ENCODE data around the gene GFRA1. TPM values are rescaled to one million over a fixed set of nuclear protein-coding genes. Genes with fewer than 3 reads are reported as not detected.

The GFRA1 gene
- polyA plus RNA-seq, 3 donors from 2014 or later: not detected

GRCh38 chr10:116146372-116147140 lies 126.5 kb downstream of the GFRA1 start:
- Mint-ChIP-seq H3K9me3 (peaks cover 0 to 2% (median 0%) of the 10 kb centered on the region in 6 donors), H3K27ac (no peak overlapping the region), H3K36me3 (no peaks in the 10 kb centered on the region), H3K4me1 (no peaks in the 10 kb centered on the region), H3K4me3 (peak overlapping the region in 3 of 5 donors; percentile 2 to 71 (median 67)), H3K27me3 (ENCODE audit: low read depth in 3 of 3) (peaks cover 0 to 2% (median 1%) of the 10 kb centered on the region in 3 donors)
- no peak for DNase-seq

GRCh38 chr10:116143673-116144222 lies 129.3 kb downstream of the GFRA1 start:
- DNase-seq: no peak
- peaks cover 0 to 6% (median 1%) of the 10 kb centered on the region in 3 donors for H3K27me3 Mint-ChIP-seq (ENCODE audit: low read depth in 3 of 3)
- no peaks in the 10 kb centered on the region for H3K4me1 Mint-ChIP-seq
- H3K4me3 Mint-ChIP-seq: no peak overlapping the region
- H3K36me3 Mint-ChIP-seq: no peaks in the 10 kb centered on the region
- peaks cover 0 to 7% (median under 1%) of the 10 kb centered on the region in 6 donors for H3K9me3 Mint-ChIP-seq
- H3K27ac Mint-ChIP-seq: no peak overlapping the region

DNA sequence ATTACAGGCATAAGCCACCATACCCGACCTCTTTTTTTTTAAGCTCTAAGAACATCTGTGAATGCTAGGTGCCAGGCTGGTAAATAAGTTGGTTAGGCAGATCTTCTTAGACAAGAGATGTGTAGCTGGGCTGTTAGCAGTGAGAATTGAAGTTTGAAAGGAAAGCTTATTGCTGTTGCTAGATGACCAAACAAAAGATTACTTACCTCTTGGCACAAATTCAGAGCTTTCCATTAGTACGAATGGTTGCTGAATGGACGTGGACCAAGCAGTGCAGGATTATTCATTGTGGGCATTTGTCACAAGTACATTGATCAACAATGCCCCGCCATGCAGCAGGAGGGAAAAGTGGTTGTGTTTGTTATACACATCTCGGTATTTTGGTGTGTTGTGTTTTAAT lies 131.2 kb downstream of the GFRA1 start:
- Mint-ChIP-seq H3K4me3 (no peak overlapping the region), H3K9me3 (peaks cover 0 to 7% (median under 1%) of the 10 kb centered on the region in 6 donors), H3K27ac (no peak overlapping the region), H3K4me1 (no peaks in the 10 kb centered on the region), H3K36me3 (no peaks in the 10 kb centered on the region), H3K27me3 (ENCODE audit: low read depth in 3 of 3) (peaks cover 0 to 6% (median 1%) of the 10 kb centered on the region in 3 donors)
- no peak for DNase-seq

GRCh38 chr10:116141246-116141645 lies 131.8 kb downstream of the GFRA1 start:
- Mint-ChIP-seq H3K27ac (no peak overlapping the region), H3K27me3 (ENCODE audit: low read depth in 3 of 3) (peaks cover 0 to 6% (median 1%) of the 10 kb centered on the region in 3 donors), H3K4me3 (no peak overlapping the region), H3K36me3 (no peaks in the 10 kb centered on the region), H3K9me3 (peaks cover 0 to 7% (median under 1%) of the 10 kb centered on the region in 6 donors), H3K4me1 (no peaks in the 10 kb centered on the region)
- DNase-seq: no peak

- Mint-ChIP-seq H3K27ac (no peak overlapping the region), H3K9me3 (peaks cover 0 to 7% (median under 1%) of the 10 kb centered on the region in 6 donors), H3K36me3 (no peaks in the 10 kb centered on the region), H3K4me1 (no peaks in the 10 kb centered on the region), H3K27me3 (ENCODE audit: low read depth in 3 of 3) (peaks cover 0 to 4% (median 1%) of the 10 kb centered on the region in 3 donors), H3K4me3 (no peak overlapping the region)
- DNase-seq: no peak
These were observed 133.1 kb downstream of the GFRA1 start for GRCh38 chr10:116139886-116140285.

DNA sequence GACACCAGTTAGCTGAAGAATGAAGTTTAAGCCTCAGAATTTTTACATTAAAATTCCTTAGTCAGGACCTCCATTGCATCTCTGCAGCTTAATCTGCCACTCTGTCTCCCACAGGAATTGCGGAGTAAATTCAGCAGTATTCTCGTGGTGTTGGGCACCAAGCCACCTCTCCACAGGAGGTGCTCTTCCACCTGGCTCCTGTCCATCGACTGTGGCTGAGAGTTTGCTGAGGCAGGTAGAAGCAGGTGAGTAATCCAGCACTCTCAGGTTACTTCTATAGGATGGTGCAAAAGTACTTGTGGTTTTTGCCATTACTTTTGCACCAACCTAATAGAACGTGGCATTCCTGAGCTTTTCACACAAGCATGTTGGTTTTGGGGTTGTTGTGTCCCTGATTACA lies 134.1 kb downstream of the GFRA1 start:
- Mint-ChIP-seq H3K4me1 (no peaks in the 10 kb centered on the region), H3K36me3 (no peaks in the 10 kb centered on the region), H3K27me3 (ENCODE audit: low read depth in 3 of 3) (peaks cover 0 to 4% (median 1%) of the 10 kb centered on the region in 3 donors), H3K27ac (no peak overlapping the region), H3K4me3 (no peak overlapping the region), H3K9me3 (peaks cover 0 to 9% (median under 1%) of the 10 kb centered on the region in 6 donors)
- DNase-seq: no peak

- no peak for DNase-seq
- peaks cover 0 to 4% (median 0%) of the 10 kb centered on the region in 3 donors for H3K27me3 Mint-ChIP-seq (ENCODE audit: low read depth in 3 of 3)
- no peak overlapping the region for H3K4me3 Mint-ChIP-seq
- no peaks in the 10 kb centered on the region for H3K36me3 Mint-ChIP-seq
- no peaks in the 10 kb centered on the region for H3K4me1 Mint-ChIP-seq
- no peak overlapping the region for H3K27ac Mint-ChIP-seq
- peaks cover 0 to 10% (median 2%) of the 10 kb centered on the region in 6 donors for H3K9me3 Mint-ChIP-seq
These were observed 136.7 kb downstream of the GFRA1 start for GRCh38 chr10:116136261-116136660.

GRCh38 chr10:116134322-116134721 lies 138.7 kb downstream of the GFRA1 start:
- H3K27ac Mint-ChIP-seq: no peak overlapping the region
- no peak for DNase-seq
- peaks cover 0 to 5% (median 1%) of the 10 kb centered on the region in 6 donors for H3K9me3 Mint-ChIP-seq
- no peak overlapping the region for H3K4me3 Mint-ChIP-seq
- H3K27me3 Mint-ChIP-seq (ENCODE audit: low read depth in 3 of 3): no peaks in the 10 kb centered on the region
- H3K4me1 Mint-ChIP-seq: no peaks in the 10 kb centered on the region
- H3K36me3 Mint-ChIP-seq: no peaks in the 10 kb centered on the region

DNA sequence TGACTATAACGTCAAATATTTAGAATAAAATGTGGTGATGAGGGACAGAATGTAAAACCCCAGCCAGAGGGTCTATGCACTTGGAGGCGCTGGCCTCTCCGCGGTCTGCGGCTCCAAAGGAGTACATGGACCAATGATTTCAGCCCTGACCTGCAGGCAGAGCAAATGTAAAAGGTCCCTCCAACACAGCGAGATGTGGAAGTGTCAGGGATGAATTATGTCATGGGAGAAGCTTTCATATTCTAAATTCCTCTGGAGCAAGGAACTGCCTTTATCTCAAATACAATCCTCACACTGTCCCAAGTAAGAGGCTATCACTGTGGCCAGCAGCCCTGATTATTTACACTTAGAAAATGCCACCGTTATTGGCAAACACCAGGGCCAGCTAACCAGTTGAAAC lies 139.4 kb downstream of the GFRA1 start:
- H3K4me3 Mint-ChIP-seq: no peak overlapping the region
- no peaks in the 10 kb centered on the region for H3K27me3 Mint-ChIP-seq (ENCODE audit: low read depth in 3 of 3)
- H3K27ac Mint-ChIP-seq: no peak overlapping the region
- no peak for DNase-seq
- no peaks in the 10 kb centered on the region for H3K36me3 Mint-ChIP-seq
- peaks cover 0 to 5% (median 2%) of the 10 kb centered on the region in 6 donors for H3K9me3 Mint-ChIP-seq
- H3K4me1 Mint-ChIP-seq: no peaks in the 10 kb centered on the region

GRCh38 chr10:116132780-116133399 lies 140.1 kb downstream of the GFRA1 start:
- no peaks in the 10 kb centered on the region for H3K27me3 Mint-ChIP-seq (ENCODE audit: low read depth in 3 of 3)
- H3K4me1 Mint-ChIP-seq: no peaks in the 10 kb centered on the region
- H3K27ac Mint-ChIP-seq: no peak overlapping the region
- H3K9me3 Mint-ChIP-seq: peaks cover 0 to 5% (median 2%) of the 10 kb centered on the region in 6 donors
- DNase-seq: no peak
- no peaks in the 10 kb centered on the region for H3K36me3 Mint-ChIP-seq
- no peak overlapping the region for H3K4me3 Mint-ChIP-seq

DNA sequence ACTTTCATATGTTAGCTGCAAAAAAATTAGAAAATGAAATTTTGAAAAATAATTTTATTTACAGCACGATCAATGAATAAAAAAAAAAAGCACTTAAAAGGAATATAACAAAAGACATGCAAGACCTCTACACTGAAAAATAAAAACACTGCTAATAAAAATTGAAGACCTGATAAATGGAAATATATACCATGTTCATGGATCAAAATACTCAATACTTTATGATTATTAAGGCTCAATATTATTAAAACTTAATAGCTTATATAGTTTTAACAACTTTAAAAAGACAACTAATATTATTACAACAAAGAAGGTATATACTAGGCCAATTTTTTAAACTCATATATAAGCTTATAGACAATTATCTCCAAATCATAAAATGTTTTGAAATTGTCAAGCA lies 143.0 kb downstream of the GFRA1 start:
- DNase-seq: no peak
- H3K36me3 Mint-ChIP-seq: no peaks in the 10 kb centered on the region
- peaks cover 0 to 11% (median 4%) of the 10 kb centered on the region in 6 donors for H3K9me3 Mint-ChIP-seq
- H3K27ac Mint-ChIP-seq: no peak overlapping the region
- H3K27me3 Mint-ChIP-seq (ENCODE audit: low read depth in 3 of 3): no peaks in the 10 kb centered on the region
- no peaks in the 10 kb centered on the region for H3K4me1 Mint-ChIP-seq
- no peak overlapping the region for H3K4me3 Mint-ChIP-seq

DNA sequence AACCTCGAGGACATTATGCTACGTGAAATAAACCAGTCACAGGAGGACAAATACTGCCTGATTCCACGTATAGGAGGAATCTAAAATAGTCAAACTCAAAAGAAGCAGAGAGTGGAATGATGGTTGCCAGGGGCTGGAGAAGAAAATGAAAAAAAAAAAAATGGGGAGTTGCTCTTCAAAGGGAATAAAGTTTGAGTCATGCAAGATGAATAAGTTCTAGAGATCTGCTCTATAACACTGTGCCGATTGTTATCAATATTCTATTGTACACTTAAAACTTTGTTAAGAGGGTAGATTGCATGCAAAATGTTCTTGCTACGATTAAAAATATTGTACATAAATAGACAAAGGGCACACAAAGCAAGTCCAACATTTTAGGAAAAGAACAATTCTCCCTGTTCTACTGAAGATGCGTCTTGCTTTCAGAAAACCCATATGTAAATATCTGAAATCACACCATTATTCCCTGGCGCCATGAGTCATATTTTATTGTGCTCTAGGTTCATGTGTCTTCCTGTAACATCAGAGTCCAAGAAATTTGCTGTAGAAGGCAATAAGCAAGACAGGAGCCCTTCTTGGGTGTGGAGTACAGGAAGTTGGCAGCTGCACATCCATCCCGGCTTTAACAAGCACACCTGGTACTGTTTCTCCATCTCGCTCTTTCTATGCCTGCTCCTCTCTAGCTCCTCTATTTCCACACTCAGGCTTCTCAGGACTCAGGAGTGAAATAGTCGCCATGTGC lies 145.9 kb downstream of the GFRA1 start:
- Mint-ChIP-seq H3K4me3 (no peak overlapping the region), H3K27ac (no peak overlapping the region), H3K36me3 (no peaks in the 10 kb centered on the region), H3K9me3 (peaks cover 0 to 7% (median 3%) of the 10 kb centered on the region in 6 donors), H3K27me3 (ENCODE audit: low read depth in 3 of 3) (peaks cover 0 to 1% (median 0%) of the 10 kb centered on the region in 3 donors), H3K4me1 (no peaks in the 10 kb centered on the region)
- DNase-seq: no peak

DNA sequence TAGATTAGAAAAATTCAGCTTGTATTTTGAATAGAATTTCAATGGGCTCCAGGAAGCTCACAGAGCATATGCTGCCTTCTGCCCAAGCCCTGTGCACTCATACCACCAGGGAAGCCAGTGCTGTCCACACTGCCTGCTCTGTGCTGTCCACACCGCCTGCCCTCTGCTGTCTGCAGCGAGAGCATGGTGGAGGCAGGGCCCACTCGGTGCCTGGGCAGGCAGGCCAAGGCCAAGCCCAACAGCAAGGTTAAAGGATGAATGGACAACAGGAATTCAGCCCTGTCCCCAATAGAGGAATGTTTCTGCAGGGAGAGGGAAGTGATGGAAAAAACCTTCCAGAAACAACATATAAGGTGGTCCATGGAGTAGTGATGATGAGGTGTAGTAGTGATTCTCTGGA lies 146.8 kb downstream of the GFRA1 start:
- H3K9me3 Mint-ChIP-seq: peaks cover 0 to 7% (median 3%) of the 10 kb centered on the region in 6 donors
- no peaks in the 10 kb centered on the region for H3K36me3 Mint-ChIP-seq
- H3K27me3 Mint-ChIP-seq (ENCODE audit: low read depth in 3 of 3): peaks cover 0 to 1% (median 0%) of the 10 kb centered on the region in 3 donors
- no peak overlapping the region for H3K27ac Mint-ChIP-seq
- H3K4me1 Mint-ChIP-seq: no peaks in the 10 kb centered on the region
- H3K4me3 Mint-ChIP-seq: no peak overlapping the region
- DNase-seq: no peak

Measured in immature natural killer cell (primary cell).